GM12878 (cell line): ENCODE measurements around the gene PLEKHM2. TPM values are rescaled to one million over a fixed set of nuclear protein-coding genes. Genes with fewer than 3 reads are reported as not detected.

Source experiments
- ATAC-seq: fragments of 200-7000 bp; cut with Tn5 transposase; 3 replicates; pipeline ENCODE4 v1.9.1; 2020; ENCODE audit warnings: mild to moderate bottlenecking, moderate library complexity
- BruUV-seq: library from RNA; stranded (reverse); fragments of 400-500 nt; replicated peaks from 2 replicates; lab custom pipeline; 2021; lab: Mats Ljungman, UMichigan
- CTCF ChIA-PET: fragments of 300-600 bp; sonication (Branson Sonifier 250); formaldehyde crosslinking; extraction: SDS; loops from one replicate; lab custom pipeline; 2021; ENCODE audit warnings: inconsistent platforms; lab: Yijun Ruan, JAX
- POLR2A ChIA-PET: fragments of 350-600 bp; formaldehyde crosslinking; extraction: SDS; loops from one replicate; lab custom pipeline; 2021; ENCODE audit warnings: inconsistent platforms; lab: Charles Lee
- RAD21 ChIA-PET: fragments of 300-600 bp; sonication (Branson Sonifier 250); formaldehyde crosslinking; loops from one replicate; lab custom pipeline; 2023; ENCODE audit warnings: antibody characterized with exemption; ENCODE audit not compliant: unreplicated experiment; lab: Charles Lee
- SMC1A ChIA-PET: fragments of 300-600 bp; sonication (Branson Sonifier 250); formaldehyde crosslinking; loops from one replicate; lab custom pipeline; 2023; ENCODE audit not compliant: unreplicated experiment, uncharacterized antibody; lab: Charles Lee
- DNase-seq: peaks from one replicate; pipeline ENCODE4 v3.0.0-alpha.2; 2011; ENCODE audit warnings: low read depth, low spot score
- FAIRE-seq: peaks from 3 replicates; lab custom pipeline; 2011; peaks lifted over from hg19 to GRCh38; lab: Jason Lieb, UNC
- H2AFZ ChIP-seq: 2 replicates; pipeline ENCODE4 v1.6.0; 2011; ENCODE audit warnings: low read depth, low read length, control low read depth; ENCODE audit not compliant: control insufficient read depth
- H3K27ac ChIP-seq: 2 replicates; pipeline ENCODE4 v1.5.1; 2011; ENCODE audit warnings: control low read depth; ENCODE audit not compliant: control insufficient read depth, insufficient read depth
- H3K27me3 ChIP-seq, 2 experiments: replicated peaks in 1 of 2; 2 replicates each; pipeline versions ENCODE4 v1.6.0 to v1.6.1; 2011; ENCODE audit warnings: low read length in 1 of 2; ENCODE audit not compliant: control insufficient read depth in 2 of 2, insufficient read depth in 2 of 2
- H3K36me3 ChIP-seq, 2 experiments: 2 replicates each; pipeline ENCODE4 v1.5.1; 2011; ENCODE audit warnings: low read length in 1 of 2; ENCODE audit not compliant: control insufficient read depth in 2 of 2, insufficient read depth in 2 of 2
- H3K4me1 ChIP-seq: 2 replicates; pipeline ENCODE4 v1.6.1; 2011; ENCODE audit warnings: mild to moderate bottlenecking, low read length, moderate library complexity, mixed read lengths; ENCODE audit not compliant: control insufficient read depth, insufficient read depth
- H3K4me2 ChIP-seq: 2 replicates; pipeline ENCODE4 v1.6.0; 2011; ENCODE audit warnings: control low read depth; ENCODE audit not compliant: control insufficient read depth, insufficient read depth
- H3K4me3 ChIP-seq: fragments of 200-600 bp; sonication (generic); 2 replicates; pipeline ENCODE4 v1.5.1; 2016
- H3K79me2 ChIP-seq: 2 replicates; pipeline ENCODE4 v1.6.0; 2011; ENCODE audit warnings: low read length; ENCODE audit not compliant: control insufficient read depth, insufficient read depth
- H3K9ac ChIP-seq: 2 replicates; pipeline ENCODE4 v1.8.0; 2011; ENCODE audit warnings: low read length, control low read depth, mixed read lengths; ENCODE audit not compliant: control insufficient read depth, insufficient read depth
- H3K9me3 ChIP-seq: replicated peaks from 3 replicates; pipeline ENCODE4 v1.5.1; 2011; ENCODE audit warnings: mild to moderate bottlenecking, low read length; ENCODE audit not compliant: control insufficient read depth, insufficient read depth
- H4K20me1 ChIP-seq: 2 replicates; pipeline ENCODE4 v1.6.0; 2011; ENCODE audit not compliant: control insufficient read depth, insufficient read depth
- ATF7 ChIP-seq: fragments of 450-650 bp; IDR thresholded peaks from 2 replicates; pipeline ENCODE4 v1.6.1; 2016; ENCODE audit warnings: low read depth, mild to moderate bottlenecking
- BACH1 ChIP-seq: fragments of 450-650 bp; IDR thresholded peaks from 2 replicates; pipeline ENCODE4 v1.6.1; 2017; ENCODE audit warnings: mild to moderate bottlenecking, borderline replicate concordance
- CHD1 ChIP-seq: IDR thresholded peaks from 2 replicates; pipeline ENCODE4 v1.6.1; 2012; ENCODE audit warnings: low read depth, low read length, improper control_type of control experiment
- FOXK2 ChIP-seq: fragments of 450-650 bp; IDR thresholded peaks from 2 replicates; pipeline ENCODE4 v1.6.1; 2017; ENCODE audit warnings: mild to moderate bottlenecking, moderate library complexity
- JUND ChIP-seq: IDR thresholded peaks from 2 replicates; pipeline ENCODE4 v1.6.1; 2012; ENCODE audit warnings: low read depth, mild to moderate bottlenecking, low read length, improper control_type of control experiment, moderate library complexity
- NRF1 ChIP-seq: conservative IDR thresholded peaks from 2 replicates; pipeline ENCODE4 v1.6.1; 2011; ENCODE audit warnings: mild to moderate bottlenecking, low read depth, low read length, improper control_type of control experiment
- POU2F2 ChIP-seq: IDR thresholded peaks from 3 replicates; pipeline ENCODE4 v1.6.1; 2011; ENCODE audit warnings: low read depth, mild to moderate bottlenecking, low read length, borderline replicate concordance
- RBBP5 ChIP-seq: fragments of 200-600 bp; sonication (generic); conservative IDR thresholded peaks from 2 replicates; pipeline ENCODE4 v1.6.1; 2016
- RCOR1 ChIP-seq: conservative IDR thresholded peaks from 2 replicates; pipeline ENCODE4 v1.6.1; 2012; ENCODE audit warnings: low read depth, low read length, improper control_type of control experiment
- SIX5 ChIP-seq: IDR thresholded peaks from 2 replicates; pipeline ENCODE4 v1.6.1; 2011; ENCODE audit warnings: mild to moderate bottlenecking, low read depth, low read length, moderate library complexity; ENCODE audit not compliant: severe bottlenecking
- SMARCA5 ChIP-seq: fragments of 450-650 bp; IDR thresholded peaks from 2 replicates; pipeline ENCODE4 v1.6.1; 2017; ENCODE audit warnings: mild to moderate bottlenecking
- SPI1 ChIP-seq: IDR thresholded peaks from 2 replicates; pipeline ENCODE4 v1.6.1; 2011; ENCODE audit warnings: low read depth, mild to moderate bottlenecking, low read length, moderate library complexity, borderline replicate concordance; ENCODE audit not compliant: insufficient read depth
- ZNF384 ChIP-seq: IDR thresholded peaks from 2 replicates; pipeline ENCODE4 v1.6.1; 2012; ENCODE audit warnings: low read depth, mild to moderate bottlenecking, low read length, improper control_type of control experiment, borderline replicate concordance
- ZZZ3 ChIP-seq: IDR thresholded peaks from 2 replicates; pipeline ENCODE4 v1.6.1; 2011; ENCODE audit warnings: low read depth; ENCODE audit not compliant: control insufficient read depth, insufficient read length
- WGBS: methylation state at CpG from one replicate; pipeline ENCODE4 v1.1.6; 2016; ENCODE audit warnings: low lambda C conversion rate; ENCODE audit not compliant: insufficient replicate concordance, insufficient coverage; ENCODE audit errors: missing lambda C conversion rate; 5-methylcytosine and 5-hydroxymethylcytosine counted together
- in situ Hi-C: fragments of 300-500 bp; cut with MboI; formaldehyde crosslinking; loops from 9 replicates; pipeline ENCODE4 v1.14.3; 2018; ENCODE audit warnings: mixed read lengths
- intact Hi-C: fragments of 100-400 bp; cut with micrococcal nuclease; formaldehyde crosslinking; loops from one replicate; pipeline ENCODE4 v1.14.2; 2022; ENCODE audit not compliant: unreplicated experiment
- polyA plus RNA-seq, 11 experiments: library from polyadenylated mRNA; depleted of rRNA in 4 of 11; unstranded in 6 of 11; stranded (reverse) in 5 of 11; fragments of >200 nt; fragmentation: Nextera tagmentation in 4 of 11; fragmentation: Illumina TruSeq in 1 of 11; extraction: Ambion mirVana in 4 of 11; extraction: Trizol in 1 of 11; gene quantifications; 1 replicate in 1 of 11; 2 replicates in 10 of 11; pipeline versions ENCODE4 v1.2.1 to v1.2.3, GENCODE V29; 2011 to 2016; ENCODE audit warnings: inconsistent platforms in 2 of 11, missing spikeins in 2 of 11, low read depth in 1 of 11
- total RNA-seq, 4 experiments: library from RNA; depleted of rRNA in 3 of 4; stranded (reverse); fragments of >200 nt in 3 of 4; fragmentation: Illumina TruSeq in 1 of 4; extraction: Trizol in 1 of 4; gene quantifications; 2 replicates each; pipeline versions ENCODE4 v1.2.1 to v1.2.3, GENCODE V29; 2013 to 2021
- TF ChIP-seq, protein P1 (sequence below): fragments of 450-650 bp; IDR thresholded peaks from 2 replicates; pipeline ENCODE4 v1.6.1; 2017; ENCODE audit warnings: mild to moderate bottlenecking, moderate library complexity
- TF ChIP-seq, protein P2 (sequence below): fragments of 150-350 bp; IDR thresholded peaks from 2 replicates; pipeline ENCODE4 v1.6.1; 2014; ENCODE audit warnings: mild to moderate bottlenecking, low read depth, low read length

The PLEKHM2 gene
- total and polyA plus RNA-seq, 10 of the 15 experiments (the other 5 are each of a cell fraction or from before 2014, with no cell fraction given), result 0.37 to 55.2 (median 19.3) TPM

GRCh38 chr1:15662477-15662876 is 21.6 kb upstream of the PLEKHM2 start (continued):
- TF ChIP-seq, protein P1, sequence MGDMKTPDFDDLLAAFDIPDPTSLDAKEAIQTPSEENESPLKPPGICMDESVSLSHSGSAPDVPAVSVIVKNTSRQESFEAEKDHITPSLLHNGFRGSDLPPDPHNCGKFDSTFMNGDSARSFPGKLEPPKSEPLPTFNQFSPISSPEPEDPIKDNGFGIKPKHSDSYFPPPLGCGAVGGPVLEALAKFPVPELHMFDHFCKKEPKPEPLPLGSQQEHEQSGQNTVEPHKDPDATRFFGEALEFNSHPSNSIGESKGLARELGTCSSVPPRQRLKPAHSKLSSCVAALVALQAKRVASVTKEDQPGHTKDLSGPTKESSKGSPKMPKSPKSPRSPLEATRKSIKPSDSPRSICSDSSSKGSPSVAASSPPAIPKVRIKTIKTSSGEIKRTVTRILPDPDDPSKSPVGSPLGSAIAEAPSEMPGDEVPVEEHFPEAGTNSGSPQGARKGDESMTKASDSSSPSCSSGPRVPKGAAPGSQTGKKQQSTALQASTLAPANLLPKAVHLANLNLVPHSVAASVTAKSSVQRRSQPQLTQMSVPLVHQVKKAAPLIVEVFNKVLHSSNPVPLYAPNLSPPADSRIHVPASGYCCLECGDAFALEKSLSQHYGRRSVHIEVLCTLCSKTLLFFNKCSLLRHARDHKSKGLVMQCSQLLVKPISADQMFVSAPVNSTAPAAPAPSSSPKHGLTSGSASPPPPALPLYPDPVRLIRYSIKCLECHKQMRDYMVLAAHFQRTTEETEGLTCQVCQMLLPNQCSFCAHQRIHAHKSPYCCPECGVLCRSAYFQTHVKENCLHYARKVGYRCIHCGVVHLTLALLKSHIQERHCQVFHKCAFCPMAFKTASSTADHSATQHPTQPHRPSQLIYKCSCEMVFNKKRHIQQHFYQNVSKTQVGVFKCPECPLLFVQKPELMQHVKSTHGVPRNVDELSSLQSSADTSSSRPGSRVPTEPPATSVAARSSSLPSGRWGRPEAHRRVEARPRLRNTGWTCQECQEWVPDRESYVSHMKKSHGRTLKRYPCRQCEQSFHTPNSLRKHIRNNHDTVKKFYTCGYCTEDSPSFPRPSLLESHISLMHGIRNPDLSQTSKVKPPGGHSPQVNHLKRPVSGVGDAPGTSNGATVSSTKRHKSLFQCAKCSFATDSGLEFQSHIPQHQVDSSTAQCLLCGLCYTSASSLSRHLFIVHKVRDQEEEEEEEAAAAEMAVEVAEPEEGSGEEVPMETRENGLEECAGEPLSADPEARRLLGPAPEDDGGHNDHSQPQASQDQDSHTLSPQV, result no peak
- no peak for TF ChIP-seq SIX5
- TF ChIP-seq RCOR1, result no peak
- no peak for TF ChIP-seq CHD1
- no peak for TF ChIP-seq ZNF384
- TF ChIP-seq POU2F2, result no peak
- TF ChIP-seq RBBP5, result no peak
- TF ChIP-seq SPI1, result no peak
- no peak for TF ChIP-seq BACH1
- no peak for TF ChIP-seq ATF7

DNA sequence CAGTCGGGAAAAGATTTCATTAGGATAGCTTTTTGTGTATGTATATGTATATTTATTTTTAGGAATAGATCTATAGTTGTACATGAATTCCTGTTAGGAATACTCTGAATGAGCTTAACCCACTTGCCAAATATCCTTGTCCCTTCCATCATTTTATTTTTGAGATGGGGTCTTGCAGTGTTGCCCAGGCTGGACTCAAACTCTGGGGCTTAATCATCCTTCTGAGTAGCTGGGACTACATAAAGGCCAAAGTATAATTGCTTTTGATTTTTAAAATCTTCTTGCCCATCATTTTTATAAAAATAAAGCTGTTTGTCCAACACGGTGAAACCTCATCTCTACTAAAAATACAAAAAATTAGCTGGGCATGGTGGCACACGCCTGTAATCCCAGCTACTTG is 20.2 kb upstream of the PLEKHM2 start:
- Histone ChIP-seq H2AFZ (no peak overlapping the region), H3K4me1 (no peaks in the 10 kb centered on the region), H3K36me3 (peaks cover 4 to 25% of the 10 kb centered on the region in 2 experiments), H3K9ac (no peak overlapping the region), H3K27me3 (no peaks in the 10 kb centered on the region), H3K27ac (no peak overlapping the region), H3K4me2 (no peak overlapping the region), H3K4me3 (no peak overlapping the region), H4K20me1 (no peaks in the 10 kb centered on the region), H3K9me3 (no peaks in the 10 kb centered on the region), H3K79me2 (no peaks in the 10 kb centered on the region)
- ChIA-PET SMC1A (interaction anchor here (0.5 to 3.0 kb wide), 9 partner anchors 8 to 207 kb away, joined by 3 to 13 read pairs (median 5); partner anchors contain the start of gene CELA2A), RAD21 (interaction anchor here (0.8 kb wide), 1 partner anchor 93 kb away, joined by 3 read pairs; no protein-coding TSS in a partner anchor), POLR2A (no interaction called here), CTCF (interaction anchor here (0.9 to 1.6 kb wide), 6 partner anchors 8 to 69 kb away, joined by 3 to 4 read pairs (median 4); no protein-coding TSS in a partner anchor)
- in situ Hi-C loops (no loop called here), intact Hi-C loops (no loop called here)
- BruUV-seq, result no TSS peak
- ATAC-seq, result no peak
- FAIRE-seq, result no peak
- DNase-seq, result no peak
- WGBS, result 98% methylated on average over 3 of the region's 3 CpGs
- no peak for TF ChIP-seq SMARCA5
- TF ChIP-seq ZZZ3, result no peak
- TF ChIP-seq, protein P2, sequence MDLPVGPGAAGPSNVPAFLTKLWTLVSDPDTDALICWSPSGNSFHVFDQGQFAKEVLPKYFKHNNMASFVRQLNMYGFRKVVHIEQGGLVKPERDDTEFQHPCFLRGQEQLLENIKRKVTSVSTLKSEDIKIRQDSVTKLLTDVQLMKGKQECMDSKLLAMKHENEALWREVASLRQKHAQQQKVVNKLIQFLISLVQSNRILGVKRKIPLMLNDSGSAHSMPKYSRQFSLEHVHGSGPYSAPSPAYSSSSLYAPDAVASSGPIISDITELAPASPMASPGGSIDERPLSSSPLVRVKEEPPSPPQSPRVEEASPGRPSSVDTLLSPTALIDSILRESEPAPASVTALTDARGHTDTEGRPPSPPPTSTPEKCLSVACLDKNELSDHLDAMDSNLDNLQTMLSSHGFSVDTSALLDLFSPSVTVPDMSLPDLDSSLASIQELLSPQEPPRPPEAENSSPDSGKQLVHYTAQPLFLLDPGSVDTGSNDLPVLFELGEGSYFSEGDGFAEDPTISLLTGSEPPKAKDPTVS, result no peak
- no peak for TF ChIP-seq NRF1
- TF ChIP-seq FOXK2, result no peak
- TF ChIP-seq JUND, result no peak
